HCT116 (cell line): ENCODE results near the gene CTNNA2.

Experiments used
- ATF3 ChIP-seq: IDR thresholded peaks from 2 replicates; pipeline ENCODE4 v1.6.1; 2012
- CTCF ChIP-seq, 3 experiments: fragments of 200-600 bp in 1 of 3; sonication (generic) in 1 of 3; IDR thresholded peaks in 2 of 3; conservative IDR thresholded peaks in 1 of 3; 2 replicates each; pipeline ENCODE4 v1.5.1; 2012 to 2017; ENCODE audit warnings: low read depth in 2 of 3, low read length in 2 of 3, antibody characterized with exemption in 1 of 3, borderline replicate concordance in 1 of 3, control low read depth in 1 of 3, mild to moderate bottlenecking in 1 of 3, mixed read lengths in 1 of 3, mixed run types in 1 of 3, moderate library complexity in 1 of 3; ENCODE audit not compliant: insufficient read depth in 1 of 3
- EGR1 ChIP-seq: IDR thresholded peaks from 2 replicates; pipeline ENCODE4 v1.6.1; 2012; ENCODE audit warnings: low read depth
- EZH2 ChIP-seq: fragments of 200-600 bp; sonication (generic); IDR thresholded peaks from 2 replicates; pipeline ENCODE4 v1.6.1; 2017; ENCODE audit warnings: antibody characterized with exemption, mixed run types
- MAX ChIP-seq: IDR thresholded peaks from 2 replicates; pipeline ENCODE4 v1.6.1; 2012
- POLR2A ChIP-seq: IDR thresholded peaks from 2 replicates; pipeline ENCODE4 v1.7.0; 2011; ENCODE audit warnings: borderline replicate concordance; ENCODE audit not compliant: insufficient read depth, insufficient read length; ENCODE audit errors: extremely low read depth
- POLR2AphosphoS5 ChIP-seq: IDR thresholded peaks from 2 replicates; pipeline ENCODE4 v1.6.1; 2011; ENCODE audit warnings: mild to moderate bottlenecking, low read depth, low read length, moderate library complexity
- REST ChIP-seq: IDR thresholded peaks from 2 replicates; pipeline ENCODE4 v1.6.1; 2012; ENCODE audit warnings: low read depth
- SIN3A ChIP-seq: IDR thresholded peaks from 2 replicates; pipeline ENCODE4 v1.6.1; 2012; ENCODE audit warnings: low read depth
- YY1 ChIP-seq: IDR thresholded peaks from 2 replicates; pipeline ENCODE4 v1.6.1; 2011; ENCODE audit warnings: low read length, low read depth, moderate library complexity, mild to moderate bottlenecking; ENCODE audit not compliant: insufficient replicate concordance; ENCODE audit errors: extremely low read depth
- ZNF274 ChIP-seq: fragments of 200-500 bp; sonication (Bioruptor generic); IDR thresholded peaks from 2 replicates; pipeline ENCODE4 v1.6.1; 2014; ENCODE audit warnings: mild to moderate bottlenecking, low read depth, low read length, inconsistent platforms

- no peak for TF ChIP-seq CTCF (IDR thresholded peaks at IDR 0.05 in 2 of 3, conservative IDR thresholded peaks at IDR 0.05 in 1 of 3; ENCODE audit: borderline replicate concordance in 1 of 3, insufficient read depth in 1 of 3, low read depth in 2 of 3, low read length in 2 of 3)
- no peak for TF ChIP-seq ATF3
- no peak for TF ChIP-seq POLR2AphosphoS5
- TF ChIP-seq EGR1 = no peak
- no peak for TF ChIP-seq REST
- TF ChIP-seq POLR2A = no peak
- TF ChIP-seq EZH2 = no peak
- TF ChIP-seq ZNF274 = no peak
- TF ChIP-seq SIN3A = no peak
- TF ChIP-seq YY1 = no peak
- no peak for TF ChIP-seq MAX
These were observed 66.1 kb downstream of the CTNNA2 start for GRCh38 chr2:79578952-79579351.
